GM23338 (cell line): Measurements from ENCODE around the gene CELF2. TPM values are rescaled to one million over a fixed set of nuclear protein-coding genes. Genes with fewer than 3 reads are reported as not detected.

Experiments
- ATAC-seq: fragments of 200-7000 bp; cut with Tn5 transposase; 3 replicates; pipeline ENCODE4 v1.9.1; 2020
- DNase-seq: peaks from one replicate; pipeline ENCODE4 v3.0.0-alpha.2; 2015; ENCODE audit warnings: low spot score
- H2AFZ ChIP-seq: fragments of 200-600 bp; sonication (generic); 2 replicates; pipeline ENCODE4 v1.8.0; 2016; ENCODE audit warnings: antibody characterized with exemption, mild to moderate bottlenecking, moderate library complexity
- H3F3A ChIP-seq: fragments of 200-600 bp; sonication (generic); replicated peaks from 2 replicates; pipeline ENCODE4 v1.8.0; 2017; ENCODE audit warnings: antibody characterized with exemption, mixed run types, low read depth
- H3K27ac ChIP-seq: fragments of 200-600 bp; sonication (generic); 2 replicates; pipeline ENCODE4 v1.6.1; 2016; ENCODE audit warnings: low read depth
- H3K27me3 ChIP-seq: fragments of 200-600 bp; sonication (generic); 2 replicates; pipeline ENCODE4 v1.8.0; 2016; ENCODE audit warnings: mild to moderate bottlenecking, mixed run types, moderate library complexity; ENCODE audit not compliant: insufficient read depth
- H3K36me3 ChIP-seq: fragments of 200-600 bp; sonication (generic); 2 replicates; pipeline ENCODE4 v1.8.0; 2016; ENCODE audit warnings: mild to moderate bottlenecking; ENCODE audit not compliant: insufficient read depth
- H3K4me1 ChIP-seq: fragments of 200-600 bp; sonication (generic); 2 replicates; pipeline ENCODE4 v1.8.0; 2016; ENCODE audit warnings: mild to moderate bottlenecking, moderate library complexity; ENCODE audit not compliant: insufficient read depth
- H3K4me2 ChIP-seq: fragments of 200-600 bp; sonication (generic); 2 replicates; pipeline ENCODE4 v1.7.1; 2017; ENCODE audit warnings: mixed run types
- H3K4me3 ChIP-seq: fragments of 200-600 bp; sonication (generic); 2 replicates; pipeline ENCODE4 v1.6.1; 2016; ENCODE audit warnings: mixed run types
- H3K79me2 ChIP-seq: fragments of 200-600 bp; sonication (generic); replicated peaks from 2 replicates; pipeline ENCODE4 v1.8.0; 2017; ENCODE audit warnings: mild to moderate bottlenecking; ENCODE audit not compliant: insufficient read depth
- H3K9me2 ChIP-seq: fragments of 200-600 bp; sonication (generic); 2 replicates; pipeline ENCODE4 v1.8.0; 2017; ENCODE audit not compliant: insufficient read depth
- H4K20me1 ChIP-seq: fragments of 200-600 bp; sonication (generic); replicated peaks from 2 replicates; pipeline ENCODE4 v1.8.0; 2017; ENCODE audit warnings: mild to moderate bottlenecking; ENCODE audit not compliant: insufficient read depth
- H3K27ac Mint-ChIP-seq: 2 replicates; pipeline ENCODE4 v1.8.0; 2020; ENCODE audit warnings: inconsistent platforms, mild to moderate bottlenecking, moderate library complexity, mixed read lengths
- H3K27me3 Mint-ChIP-seq: 3 replicates; pipeline ENCODE4 v1.8.0; 2022; ENCODE audit warnings: low read depth, mild to moderate bottlenecking, moderate library complexity, mixed read lengths, inconsistent platforms; ENCODE audit not compliant: insufficient read depth, poor library complexity
- H3K36me3 Mint-ChIP-seq: 3 replicates; pipeline ENCODE4 v1.8.0; 2021; ENCODE audit warnings: low read depth, mild to moderate bottlenecking, inconsistent platforms, moderate library complexity, mixed read lengths
- H3K4me1 Mint-ChIP-seq: 3 replicates; pipeline ENCODE4 v1.8.0; 2020; ENCODE audit warnings: mild to moderate bottlenecking, inconsistent platforms, mixed read lengths
- H3K4me3 Mint-ChIP-seq: 3 replicates; pipeline ENCODE4 v1.8.0; 2021; ENCODE audit warnings: moderate library complexity, mild to moderate bottlenecking, inconsistent platforms, mixed read lengths
- H3K9me3 Mint-ChIP-seq: 3 replicates; pipeline ENCODE4 v1.8.0; 2020; ENCODE audit warnings: moderate library complexity, mild to moderate bottlenecking, inconsistent platforms, mixed read lengths
- CTCF ChIP-seq, 2 experiments: fragments of 200-600 bp in 1 of 2; sonication (generic) in 1 of 2; conservative IDR thresholded peaks; 2 replicates each; pipeline versions ENCODE4 v1.5.1 to v1.6.1; 2016 to 2017; ENCODE audit warnings: antibody characterized with exemption in 2 of 2, low read depth in 2 of 2, mild to moderate bottlenecking in 2 of 2, moderate library complexity in 1 of 2
- EZH2 ChIP-seq: fragments of 200-600 bp; sonication (generic); IDR thresholded peaks from one replicate; pipeline ENCODE4 v1.8.0; 2017; ENCODE audit warnings: antibody characterized with exemption, mild to moderate bottlenecking, low read depth; ENCODE audit not compliant: unreplicated experiment
- EZH2phosphoT487 ChIP-seq: fragments of 200-600 bp; sonication (generic); IDR thresholded peaks from one replicate; pipeline ENCODE4 v1.8.1; 2018; ENCODE audit warnings: antibody characterized with exemption; ENCODE audit not compliant: unreplicated experiment
- NANOG ChIP-seq: IDR thresholded peaks from 2 replicates; pipeline ENCODE4 v1.6.1; 2016; ENCODE audit warnings: antibody characterized with exemption, borderline replicate concordance
- REST ChIP-seq: IDR thresholded peaks from one replicate; pipeline ENCODE4 v1.6.1; 2018; ENCODE audit warnings: antibody characterized with exemption; ENCODE audit not compliant: unreplicated experiment
- STAT1 ChIP-seq: IDR thresholded peaks from one replicate; pipeline ENCODE4 v1.6.1; 2016; ENCODE audit warnings: antibody characterized with exemption; ENCODE audit not compliant: unreplicated experiment
- ZNF114 ChIP-seq: fragments of 250-450 bp; sonication (Bioruptor Pico); IDR thresholded peaks from 2 replicates; pipeline ENCODE4 v1.5.0; 2020; ENCODE audit warnings: mild to moderate bottlenecking, moderate library complexity
- ZNF331 ChIP-seq: fragments of 250-450 bp; sonication (Bioruptor Pico); IDR thresholded peaks from 2 replicates; pipeline ENCODE4 v1.5.0; 2020; ENCODE audit warnings: low read depth, mild to moderate bottlenecking, moderate library complexity
- polyA plus RNA-seq: library from polyadenylated mRNA; unstranded; fragments of >200 nt; fragmentation: Nextera tagmentation; extraction: Ambion mirVana; gene quantifications from 2 replicates; pipeline ENCODE4 v1.2.1, GENCODE V29; 2016
- total RNA-seq: library from RNA; depleted of rRNA; stranded (reverse); fragments of >200 nt; shearing (Covaris generic); gene quantifications from 2 replicates; pipeline ENCODE4 v1.2.3, GENCODE V29; 2014

The CELF2 gene
- total and polyA plus RNA-seq, 2 experiments from 2014 or later = 18.1 to 22.5 TPM

GRCh38 chr10:11104772-11105675, 87.4 kb downstream of the CELF2 start:
- peaks cover 14% of the 10 kb centered on the region for H3K4me1 Mint-ChIP-seq
- no peaks in the 10 kb centered on the region for H3F3A ChIP-seq
- no peak overlapping the region for H3K4me3 ChIP-seq
- peaks cover 12% of the 10 kb centered on the region for H3K4me1 ChIP-seq
- no peaks in the 10 kb centered on the region for H3K36me3 ChIP-seq
- no peaks in the 10 kb centered on the region for H3K27me3 ChIP-seq
- H3K27ac ChIP-seq = no peak overlapping the region
- no peak for TF ChIP-seq STAT1
- peak in 1 of 2 experiments; percentile 30; a peak in 2 of 4 replicates for TF ChIP-seq CTCF (conservative IDR thresholded peaks at IDR 0.05; ENCODE audit: low read depth in 2 of 2)
- peaks cover 9% of the 10 kb centered on the region; the same call in 2 of the 3 replicates for H3K36me3 Mint-ChIP-seq
- no peaks in the 10 kb centered on the region for H4K20me1 ChIP-seq
- peaks cover 8% of the 10 kb centered on the region for H3K9me3 Mint-ChIP-seq
- H2AFZ ChIP-seq = no peak overlapping the region
- H3K27me3 Mint-ChIP-seq = peaks cover 5% of the 10 kb centered on the region
- H3K79me2 ChIP-seq = no peaks in the 10 kb centered on the region
- H3K4me2 ChIP-seq = no peak overlapping the region
- H3K27ac Mint-ChIP-seq = no peak overlapping the region
- ATAC-seq (no peak), DNase-seq (no peak)
- no peak overlapping the region for H3K4me3 Mint-ChIP-seq
- peaks cover 13% of the 10 kb centered on the region; the same call in 1 of the 2 replicates for H3K9me2 ChIP-seq

- no peak for TF ChIP-seq ZNF331 (CRISPR knock-in tag)
- H3K27ac Mint-ChIP-seq = no peak overlapping the region
- ATAC-seq = no peak
Observed at GRCh38 chr10:11105676-11106004, 88.0 kb downstream of the CELF2 start.

GRCh38 chr10:11106621-11107374, 89.1 kb downstream of the CELF2 start:
- Histone ChIP-seq H3K27me3 (no peaks in the 10 kb centered on the region), H3K27ac (no peak overlapping the region), H3K4me1 (peaks cover 12% of the 10 kb centered on the region), H3K4me3 (no peak overlapping the region), H3F3A (no peaks in the 10 kb centered on the region), H3K4me2 (no peak overlapping the region), H3K79me2 (no peaks in the 10 kb centered on the region), H2AFZ (no peak overlapping the region), H3K9me2 (peaks cover 13% of the 10 kb centered on the region; the same call in 1 of the 2 replicates), H4K20me1 (no peaks in the 10 kb centered on the region), H3K36me3 (no peaks in the 10 kb centered on the region)
- DNase-seq (no peak), ATAC-seq (peak; percentile 42; the same call in 1 of the 3 replicates)
- peaks cover 9% of the 10 kb centered on the region; the same call in 2 of the 3 replicates for H3K36me3 Mint-ChIP-seq
- H3K4me3 Mint-ChIP-seq = no peak overlapping the region
- H3K27ac Mint-ChIP-seq = no peak overlapping the region
- peaks cover 5% of the 10 kb centered on the region for H3K27me3 Mint-ChIP-seq
- peaks cover 11% of the 10 kb centered on the region for H3K9me3 Mint-ChIP-seq
- peaks cover 19% of the 10 kb centered on the region for H3K4me1 Mint-ChIP-seq
- no peak for TF ChIP-seq CTCF (conservative IDR thresholded peaks at IDR 0.05; ENCODE audit: low read depth in 2 of 2)
- TF ChIP-seq REST = no peak
- no peak for TF ChIP-seq NANOG
- TF ChIP-seq ZNF114 (CRISPR knock-in tag) = no peak
- no peak for TF ChIP-seq EZH2phosphoT487
- no peak for TF ChIP-seq ZNF331 (CRISPR knock-in tag)
- no peak for TF ChIP-seq EZH2

More at GRCh38 chr10:11105676-11106004, 88.0 kb downstream of the CELF2 start:
- H3K27me3 Mint-ChIP-seq = peaks cover 5% of the 10 kb centered on the region
- no peak overlapping the region for H3K27ac ChIP-seq
- no peak overlapping the region for H2AFZ ChIP-seq
- no peak overlapping the region for H3K4me2 ChIP-seq
- peaks cover 11% of the 10 kb centered on the region for H3K9me3 Mint-ChIP-seq
- H3K9me2 ChIP-seq = peaks cover 13% of the 10 kb centered on the region; the same call in 1 of the 2 replicates
- no peak overlapping the region for H3K4me3 Mint-ChIP-seq
- H4K20me1 ChIP-seq = no peaks in the 10 kb centered on the region
- H3K79me2 ChIP-seq = no peaks in the 10 kb centered on the region
- peaks cover 9% of the 10 kb centered on the region; the same call in 2 of the 3 replicates for H3K36me3 Mint-ChIP-seq
- no peaks in the 10 kb centered on the region for H3K36me3 ChIP-seq
- no peak for DNase-seq
- H3F3A ChIP-seq = no peaks in the 10 kb centered on the region
- H3K4me3 ChIP-seq = no peak overlapping the region
- peaks cover 19% of the 10 kb centered on the region for H3K4me1 Mint-ChIP-seq
- H3K4me1 ChIP-seq = peaks cover 12% of the 10 kb centered on the region
- no peaks in the 10 kb centered on the region for H3K27me3 ChIP-seq
